Measurements from ENCODE around the gene CACNG5. TPM values are rescaled to one million over a fixed set of nuclear protein-coding genes. Genes with fewer than 3 reads are reported as not detected.

The CACNG5 gene
- total RNA-seq, 1 donor from 2014 or later, result not detected

GRCh38 chr17:66860204-66860603 is 25.3 kb downstream of the CACNG5 start:
- TF ChIP-seq CTCF (IDR thresholded peaks at IDR 0.05; ENCODE audit: insufficient read depth, low read length, poor library complexity, severe bottlenecking), result no peak
- H3K36me3 ChIP-seq (ENCODE audit: control insufficient read depth, insufficient read depth, low read length), result no peaks in the 10 kb centered on the region
- no peak for DNase-seq (ENCODE audit: low read depth)
- no peak overlapping the region for H3K4me3 ChIP-seq (ENCODE audit: low read depth, low read length)
- H3K27me3 ChIP-seq (ENCODE audit: control insufficient read depth, insufficient read depth, low read length), result no peaks in the 10 kb centered on the region

- H3K4me3 ChIP-seq (ENCODE audit: low read depth, low read length), result no peak overlapping the region
- H3K27me3 ChIP-seq (ENCODE audit: control insufficient read depth, insufficient read depth, low read length), result no peaks in the 10 kb centered on the region
- no peak for TF ChIP-seq CTCF (IDR thresholded peaks at IDR 0.05; ENCODE audit: insufficient read depth, low read length, poor library complexity, severe bottlenecking)
- DNase-seq (ENCODE audit: low read depth), result no peak
- H3K36me3 ChIP-seq (ENCODE audit: control insufficient read depth, insufficient read depth, low read length), result no peaks in the 10 kb centered on the region
Observed at GRCh38 chr17:66863820-66864219, 28.9 kb downstream of the CACNG5 start.

DNA sequence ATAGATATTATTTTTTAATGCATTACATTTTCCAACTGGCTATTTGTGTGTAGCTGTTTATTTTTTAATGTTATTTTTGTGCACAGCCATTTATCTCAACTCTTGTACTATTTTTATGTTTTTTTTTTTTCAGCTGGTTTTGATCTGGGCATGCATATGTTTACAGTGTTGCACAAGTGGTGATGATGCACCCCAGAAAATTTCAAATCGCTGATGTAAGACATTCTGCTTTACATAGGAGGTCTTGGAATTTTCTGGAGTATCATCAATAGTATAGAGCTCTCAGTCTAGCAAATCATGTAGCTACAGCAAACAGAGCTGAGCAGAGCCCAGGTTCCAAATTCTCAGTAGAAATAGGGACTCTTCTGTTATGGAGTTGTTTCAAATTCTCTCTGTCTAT is 30.2 kb downstream of the CACNG5 start:
- Histone ChIP-seq H3K4me3 (ENCODE audit: low read depth, low read length) (no peak overlapping the region), H3K27me3 (ENCODE audit: control insufficient read depth, insufficient read depth, low read length) (no peaks in the 10 kb centered on the region), H3K36me3 (ENCODE audit: control insufficient read depth, insufficient read depth, low read length) (no peaks in the 10 kb centered on the region)
- TF ChIP-seq CTCF (IDR thresholded peaks at IDR 0.05; ENCODE audit: insufficient read depth, low read length, poor library complexity, severe bottlenecking), result no peak
- DNase-seq (ENCODE audit: low read depth), result no peak

DNA sequence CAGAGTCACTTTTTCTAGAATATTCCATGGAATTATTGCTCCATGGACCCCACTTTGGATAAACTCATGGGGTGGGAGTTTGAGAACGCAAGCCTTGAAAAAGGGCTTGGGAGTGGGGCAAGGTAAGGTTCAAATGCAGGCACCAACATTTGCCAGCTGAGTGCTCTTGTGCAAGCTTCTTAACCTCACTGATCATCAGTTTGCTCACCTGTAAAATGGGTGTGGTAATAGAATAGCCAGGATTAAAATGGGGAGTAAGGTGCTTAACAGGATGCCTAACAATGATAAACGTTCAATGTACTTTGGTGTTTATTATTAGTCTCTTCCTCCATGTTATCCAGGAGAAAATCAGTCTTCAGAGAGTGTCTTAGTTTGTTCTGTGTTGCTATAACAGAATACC is 39.0 kb downstream of the CACNG5 start:
- no peaks in the 10 kb centered on the region for H3K36me3 ChIP-seq (ENCODE audit: control insufficient read depth, insufficient read depth, low read length)
- peaks cover 2% of the 10 kb centered on the region for H3K27me3 ChIP-seq (ENCODE audit: control insufficient read depth, insufficient read depth, low read length)
- TF ChIP-seq CTCF (IDR thresholded peaks at IDR 0.05; ENCODE audit: insufficient read depth, low read length, poor library complexity, severe bottlenecking), result no peak
- no peak overlapping the region for H3K4me3 ChIP-seq (ENCODE audit: low read depth, low read length)
- no peak for DNase-seq (ENCODE audit: low read depth)

DNA sequence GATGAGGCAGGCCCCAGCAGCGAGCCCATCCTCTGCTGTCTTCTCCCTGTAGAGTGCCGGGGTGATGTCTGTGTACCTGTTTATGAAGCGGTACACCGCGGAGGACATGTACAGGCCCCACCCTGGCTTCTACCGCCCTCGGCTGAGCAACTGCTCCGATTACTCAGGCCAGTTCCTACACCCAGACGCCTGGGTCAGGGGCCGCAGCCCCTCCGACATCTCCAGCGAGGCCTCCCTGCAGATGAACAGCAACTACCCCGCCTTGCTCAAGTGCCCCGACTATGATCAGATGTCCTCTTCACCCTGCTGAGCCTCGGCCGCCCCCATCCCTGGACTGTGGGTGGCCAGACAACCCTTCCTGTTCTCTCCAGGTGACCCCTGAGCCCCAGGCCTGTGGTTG is 50.0 kb downstream of the CACNG5 start:
- Histone ChIP-seq H3K36me3 (ENCODE audit: control insufficient read depth, insufficient read depth, low read length) (no peaks in the 10 kb centered on the region), H3K4me3 (ENCODE audit: low read depth, low read length) (no peak overlapping the region), H3K27me3 (ENCODE audit: control insufficient read depth, insufficient read depth, low read length) (no peaks in the 10 kb centered on the region)
- TF ChIP-seq CTCF (IDR thresholded peaks at IDR 0.05; ENCODE audit: insufficient read depth, low read length, poor library complexity, severe bottlenecking), result no peak
- DNase-seq (ENCODE audit: low read depth), result no peak

DNA sequence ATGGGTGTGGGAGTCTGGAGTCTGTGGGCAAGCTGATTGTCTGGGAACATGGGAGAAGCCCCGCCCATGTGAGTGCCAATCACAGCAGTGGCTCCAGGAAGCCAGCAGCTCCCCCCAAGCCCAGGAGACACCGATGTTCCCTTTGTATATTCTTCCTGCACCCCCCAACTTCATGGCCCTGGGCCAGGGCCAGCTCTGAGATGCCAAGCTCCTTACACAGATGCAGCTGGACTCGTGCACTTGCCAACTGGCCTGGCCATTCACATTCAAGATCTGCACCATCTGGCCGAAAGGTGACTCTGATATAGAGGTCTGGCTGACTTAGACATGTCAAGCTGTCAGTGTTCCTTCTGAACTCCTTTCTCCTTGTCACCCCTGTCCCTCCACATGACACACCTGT is 50.5 kb downstream of the CACNG5 start:
- H3K36me3 ChIP-seq (ENCODE audit: control insufficient read depth, insufficient read depth, low read length), result no peaks in the 10 kb centered on the region
- no peak for DNase-seq (ENCODE audit: low read depth)
- no peak overlapping the region for H3K4me3 ChIP-seq (ENCODE audit: low read depth, low read length)
- no peaks in the 10 kb centered on the region for H3K27me3 ChIP-seq (ENCODE audit: control insufficient read depth, insufficient read depth, low read length)
- no peak for TF ChIP-seq CTCF (IDR thresholded peaks at IDR 0.05; ENCODE audit: insufficient read depth, low read length, poor library complexity, severe bottlenecking)

All from kidney epithelial cell (primary cell).